ENCODE measurements around the gene ANP32D. TPM values are rescaled to one million over a fixed set of nuclear protein-coding genes. Genes with fewer than 3 reads are reported as not detected.
"Not testable (repeated sequence)": the region's sequence is repeated elsewhere in the genome, so short reads cannot be mapped to it uniquely, and the experiment has no call there.

ANP32D gene
- total RNA-seq (not detected), total RNA-seq (0 reads per million in 2 donors)

DNA sequence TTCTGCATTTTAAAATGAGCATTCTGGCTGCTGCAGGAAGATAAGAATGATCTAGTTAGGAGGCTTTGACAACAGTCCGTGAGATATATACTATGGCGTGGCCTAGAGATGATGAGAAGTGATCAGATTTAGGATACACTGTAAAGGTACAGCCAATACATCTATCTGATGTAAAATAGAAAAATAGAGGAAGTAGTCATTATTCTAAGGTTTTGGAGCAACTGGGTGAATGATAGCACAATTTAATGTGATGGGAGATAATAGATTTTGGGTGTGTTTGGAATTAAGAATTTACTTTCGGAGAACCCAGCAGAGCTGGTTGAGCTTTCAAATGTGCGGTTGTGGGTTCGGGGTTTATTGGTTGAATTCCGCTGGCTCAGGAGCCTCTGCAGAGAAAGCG is at the start of gene ANP32D:
ANP32D (plus strand) TSS at position 301 of the 400 bp plus-strand sequence. CDS start 106 bp downstream, outside the sequence.
- peaks cover 4% of the 10 kb centered on the region for H3K36me3 Mint-ChIP-seq (ENCODE audit: low read depth)

DNA sequence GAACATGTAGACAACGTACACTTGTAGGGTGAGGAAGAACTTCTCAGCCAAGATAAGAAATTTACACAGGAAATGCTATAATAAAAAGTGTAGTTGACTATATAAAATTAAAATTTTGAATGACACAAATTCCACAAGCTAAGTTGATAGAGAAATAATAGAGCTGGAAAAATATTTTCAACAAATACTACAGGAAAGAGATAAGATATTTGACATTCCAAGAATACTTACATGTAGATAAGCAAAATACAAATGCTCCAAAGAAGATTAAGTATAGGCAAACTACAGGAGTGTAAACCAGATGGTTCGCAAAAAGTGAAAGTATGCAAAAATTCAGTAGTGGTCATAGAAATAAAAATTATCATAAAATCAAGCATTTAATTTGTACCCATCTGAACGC is 49.2 kb upstream of the ANP32D start:
- H3K36me3 Mint-ChIP-seq (ENCODE audit: low read depth), result peaks cover 3% of the 10 kb centered on the region
- H3K4me3 Mint-ChIP-seq, result no peak overlapping the region
- peaks cover 15% of the 10 kb centered on the region for H3K27me3 Mint-ChIP-seq
- DNase-seq (no peak), ATAC-seq (no peak)
- no peak overlapping the region for H3K27ac Mint-ChIP-seq
- no peaks in the 10 kb centered on the region for H3K9me3 ChIP-seq (ENCODE audit: control insufficient read depth, low read length, poor library complexity, severe bottlenecking)
- H3K4me1 Mint-ChIP-seq, result no peaks in the 10 kb centered on the region

More for the DNA sequence above, at the start of gene ANP32D:
- DNase-seq (no peak), ATAC-seq (no peak)
- no peak within 1 kb of the TSS for H3K4me3 Mint-ChIP-seq
- H3K4me1 Mint-ChIP-seq, result no peaks in the 10 kb centered on the region
- peaks cover 3% of the 10 kb centered on the region for H3K9me3 ChIP-seq (ENCODE audit: control insufficient read depth, low read length, poor library complexity, severe bottlenecking)
- peaks cover 6% of the 10 kb centered on the region for H3K27me3 Mint-ChIP-seq
- no peak within 1 kb of the TSS for H3K27ac Mint-ChIP-seq

DNA sequence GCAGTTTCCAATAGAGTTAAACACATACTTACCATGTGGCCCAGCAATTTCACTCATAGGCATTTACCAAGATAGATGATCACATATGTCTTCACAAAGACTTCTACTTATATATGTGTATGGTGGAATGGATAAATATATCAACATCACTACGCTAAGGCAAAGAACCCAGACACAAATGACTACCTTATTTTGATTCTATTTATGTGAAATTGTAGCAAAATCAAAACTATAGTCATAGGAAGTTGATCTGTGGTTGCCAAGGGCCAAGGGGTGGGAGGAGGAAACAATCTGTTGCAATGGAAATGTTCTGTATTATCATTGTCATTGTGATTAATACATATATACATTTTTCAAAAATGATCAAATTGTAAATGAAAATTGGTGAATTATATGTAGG is 47.7 kb upstream of the ANP32D start:
- Mint-ChIP-seq H3K27me3 (peaks cover 25% of the 10 kb centered on the region), H3K36me3 (ENCODE audit: low read depth) (peaks cover 3% of the 10 kb centered on the region), H3K4me1 (no peaks in the 10 kb centered on the region), H3K27ac (no peak overlapping the region), H3K4me3 (no peak overlapping the region)
- ATAC-seq (no peak), DNase-seq (no peak)
- H3K9me3 ChIP-seq (ENCODE audit: control insufficient read depth, low read length, poor library complexity, severe bottlenecking), result no peaks in the 10 kb centered on the region

DNA sequence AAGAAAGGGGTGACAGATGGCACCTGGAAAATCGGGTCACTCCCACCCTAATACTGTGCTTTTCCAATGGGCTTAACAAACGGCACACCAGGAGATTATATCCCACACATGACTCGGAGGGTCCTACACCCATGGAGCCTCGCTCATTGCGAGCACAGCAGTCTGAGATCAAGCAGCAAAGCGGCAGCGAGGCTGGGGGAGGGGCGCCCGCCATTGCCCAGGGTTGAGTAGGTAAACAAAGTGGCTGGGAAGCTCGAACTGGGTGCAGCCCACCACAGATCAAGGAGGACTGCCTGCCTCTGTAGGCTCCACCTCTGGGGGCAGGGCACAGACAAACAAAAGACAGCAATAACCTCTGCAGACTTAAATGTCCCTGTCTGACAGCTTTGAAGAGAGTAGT is 38.3 kb upstream of the ANP32D start:
- not testable (repeated sequence) for H3K36me3 Mint-ChIP-seq (ENCODE audit: low read depth); DNase-seq; ATAC-seq; H3K27ac Mint-ChIP-seq; H3K4me1 Mint-ChIP-seq; H3K9me3 ChIP-seq (ENCODE audit: control insufficient read depth, low read length, poor library complexity, severe bottlenecking); H3K4me3 Mint-ChIP-seq
- H3K27me3 Mint-ChIP-seq, result peaks cover 11% of the 10 kb centered on the region

DNA sequence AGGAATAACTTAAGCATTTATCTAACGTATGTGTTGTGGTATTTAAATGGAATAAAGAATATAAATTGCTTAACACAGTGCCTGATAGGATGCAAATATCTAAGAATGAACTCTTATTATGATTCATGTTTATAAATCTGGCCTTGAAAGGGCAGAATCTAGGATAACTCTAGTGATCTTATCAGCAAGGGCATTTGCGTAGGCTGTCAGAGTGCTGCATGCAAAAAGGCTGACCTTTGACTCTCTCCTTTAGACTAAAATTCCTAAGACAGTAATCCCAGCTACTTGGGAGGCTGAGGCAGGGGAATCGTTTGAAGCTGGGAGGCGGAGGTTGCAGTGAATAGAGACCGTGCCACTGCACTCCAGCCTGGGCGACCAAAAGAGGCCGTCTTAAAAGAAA is 31.3 kb upstream of the ANP32D start:
- DNase-seq (no peak), ATAC-seq (no peak)
- Mint-ChIP-seq H3K4me3 (no peak overlapping the region), H3K27ac (no peak overlapping the region), H3K4me1 (peaks cover 4% of the 10 kb centered on the region), H3K36me3 (ENCODE audit: low read depth) (peaks cover 4% of the 10 kb centered on the region), H3K27me3 (peaks cover 41% of the 10 kb centered on the region)
- H3K9me3 ChIP-seq (ENCODE audit: control insufficient read depth, low read length, poor library complexity, severe bottlenecking), result no peaks in the 10 kb centered on the region

DNA sequence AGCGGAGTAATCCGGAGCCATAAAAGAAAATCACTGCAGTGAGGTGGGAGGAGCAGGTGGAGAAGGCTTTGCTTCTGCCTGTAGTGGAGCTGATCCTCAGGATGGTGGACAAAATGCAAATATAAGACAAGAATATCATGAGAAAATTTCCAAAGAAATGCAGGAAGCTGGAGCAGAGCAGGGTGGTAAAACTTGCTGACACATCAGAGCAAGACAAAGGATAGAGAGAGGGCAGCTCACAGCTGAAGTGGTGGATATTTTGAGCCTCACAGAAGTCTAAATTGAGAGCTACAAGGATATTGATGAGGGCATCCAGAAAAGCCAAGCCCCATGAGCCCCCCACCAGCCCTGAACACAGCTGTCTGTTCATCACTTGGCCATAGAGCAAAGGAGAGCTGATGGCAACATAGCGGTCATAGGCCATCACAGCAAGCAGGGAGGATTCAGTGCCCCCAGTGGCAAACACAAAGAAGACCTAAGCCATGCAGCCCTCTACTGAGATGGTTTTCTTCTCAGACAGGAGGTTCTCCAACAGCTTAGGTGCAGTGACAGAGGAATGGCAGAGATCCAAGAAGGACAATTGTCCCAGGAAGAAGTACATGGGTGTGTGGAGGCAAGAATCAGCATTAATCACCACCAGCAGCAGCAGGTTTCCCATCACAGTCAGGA is 30.0 kb upstream of the ANP32D start:
- Mint-ChIP-seq H3K36me3 (ENCODE audit: low read depth) (peaks cover 4% of the 10 kb centered on the region), H3K4me3 (no peak overlapping the region), H3K27me3 (peaks cover 41% of the 10 kb centered on the region), H3K27ac (no peak overlapping the region), H3K4me1 (peaks cover 4% of the 10 kb centered on the region)
- H3K9me3 ChIP-seq (ENCODE audit: control insufficient read depth, low read length, poor library complexity, severe bottlenecking), result no peaks in the 10 kb centered on the region
- ATAC-seq (no peak), DNase-seq (no peak)

DNA sequence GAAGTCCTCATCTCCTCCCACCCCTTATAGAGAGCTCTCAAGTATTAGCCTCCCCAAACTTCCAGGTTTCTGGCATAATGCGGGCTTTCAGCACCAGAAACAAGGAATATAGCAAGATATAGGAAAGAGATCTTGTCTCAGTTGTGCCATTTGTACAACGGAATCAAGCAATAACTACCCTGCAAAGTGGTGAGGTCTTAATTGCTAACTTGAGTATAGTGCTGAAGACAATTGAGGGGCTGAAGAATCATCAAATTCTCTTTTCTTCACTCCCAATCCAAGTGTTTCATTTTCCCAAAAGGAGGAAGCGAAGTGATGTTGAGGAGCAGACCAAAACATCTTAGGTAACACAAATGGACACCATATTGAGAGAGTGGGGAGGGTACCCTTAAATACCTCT is 26.8 kb upstream of the ANP32D start:
- no peak overlapping the region for H3K4me3 Mint-ChIP-seq
- peaks cover 7% of the 10 kb centered on the region for H3K9me3 ChIP-seq (ENCODE audit: control insufficient read depth, low read length, poor library complexity, severe bottlenecking)
- peaks cover 4% of the 10 kb centered on the region for H3K4me1 Mint-ChIP-seq
- peaks cover 4% of the 10 kb centered on the region for H3K36me3 Mint-ChIP-seq (ENCODE audit: low read depth)
- peaks cover 45% of the 10 kb centered on the region for H3K27me3 Mint-ChIP-seq
- no peak overlapping the region for H3K27ac Mint-ChIP-seq
- DNase-seq (no peak), ATAC-seq (no peak)

DNA sequence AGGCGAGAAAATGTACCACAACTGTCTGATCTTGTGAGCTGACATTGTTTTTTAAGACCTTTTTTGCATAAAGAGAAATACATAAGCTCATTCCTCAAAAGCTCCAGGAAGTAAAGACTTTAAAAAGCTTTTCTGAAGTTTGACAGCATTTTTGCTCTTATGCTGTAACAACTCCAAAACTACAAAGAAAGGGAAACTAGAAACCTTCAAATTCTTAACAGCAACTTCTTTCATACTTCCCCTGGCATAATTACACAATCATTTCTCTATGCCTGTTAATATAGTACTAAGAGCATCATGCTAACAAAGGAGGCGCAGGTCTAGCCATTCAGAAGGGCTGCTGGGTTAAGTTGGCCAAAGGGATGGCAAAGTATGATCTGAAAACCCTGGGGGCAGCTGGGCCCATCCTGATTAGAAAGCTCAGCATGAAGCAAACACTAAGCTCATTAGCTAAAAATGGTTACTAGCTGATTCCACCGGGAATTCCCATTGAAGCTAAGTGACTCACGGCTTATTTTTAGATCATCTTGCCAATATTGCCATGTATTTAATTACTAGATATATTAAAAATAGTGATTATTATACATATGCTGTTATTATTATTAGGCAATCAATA is 26.1 kb upstream of the ANP32D start:
- H3K4me3 Mint-ChIP-seq, result no peak overlapping the region
- peaks cover 41% of the 10 kb centered on the region for H3K27me3 Mint-ChIP-seq
- DNase-seq, result no peak
- peaks cover 4% of the 10 kb centered on the region for H3K36me3 Mint-ChIP-seq (ENCODE audit: low read depth)
- H3K27ac Mint-ChIP-seq, result no peak overlapping the region
- H3K9me3 ChIP-seq (ENCODE audit: control insufficient read depth, low read length, poor library complexity, severe bottlenecking), result peaks cover 7% of the 10 kb centered on the region
- H3K4me1 Mint-ChIP-seq, result peaks cover 4% of the 10 kb centered on the region
- no peak for ATAC-seq

DNA sequence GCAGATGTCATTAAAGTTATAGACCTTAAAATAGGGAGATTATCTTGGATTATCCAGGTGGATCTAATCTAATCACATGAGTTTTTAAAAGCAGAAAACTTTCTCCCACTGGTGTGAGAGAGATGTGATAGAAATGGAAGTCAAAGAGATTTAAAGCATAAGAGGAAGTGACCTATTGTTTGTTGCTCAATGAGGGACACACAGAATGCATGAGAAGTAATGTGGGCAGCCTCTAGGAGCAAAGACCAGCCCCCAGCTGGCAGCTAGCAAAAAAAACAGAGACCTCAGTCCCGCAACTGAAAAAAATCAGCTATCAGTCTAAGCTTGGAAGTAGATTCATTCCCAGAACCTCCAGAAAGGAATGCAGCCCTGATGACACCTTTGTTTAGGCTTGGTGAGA is 24.6 kb upstream of the ANP32D start:
- ATAC-seq (no peak), DNase-seq (no peak)
- H3K27ac Mint-ChIP-seq, result no peak overlapping the region
- H3K9me3 ChIP-seq (ENCODE audit: control insufficient read depth, low read length, poor library complexity, severe bottlenecking), result peaks cover 7% of the 10 kb centered on the region
- peaks cover 30% of the 10 kb centered on the region for H3K27me3 Mint-ChIP-seq
- H3K4me3 Mint-ChIP-seq, result no peak overlapping the region
- H3K4me1 Mint-ChIP-seq, result peaks cover 4% of the 10 kb centered on the region
- H3K36me3 Mint-ChIP-seq (ENCODE audit: low read depth), result peaks cover 4% of the 10 kb centered on the region

DNA sequence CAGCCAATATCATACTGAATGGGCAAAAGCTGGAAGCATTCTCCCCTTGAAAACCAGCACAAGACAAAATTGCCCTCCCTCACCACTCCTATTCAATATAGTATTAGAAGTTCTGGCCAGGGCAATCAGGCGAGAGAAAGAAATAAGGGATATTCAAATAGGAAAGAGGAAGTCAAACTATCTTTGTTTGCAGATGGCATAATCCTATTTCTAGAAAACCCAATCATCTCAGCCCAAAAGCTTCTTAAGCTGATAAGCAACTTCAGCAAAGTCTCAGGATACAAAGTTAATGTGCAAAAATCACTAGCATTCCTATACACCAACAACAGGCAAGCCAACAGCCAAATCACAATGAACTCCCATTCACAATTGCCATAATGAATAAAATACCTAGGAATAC is 21.0 kb upstream of the ANP32D start:
- H3K9me3 ChIP-seq (ENCODE audit: control insufficient read depth, low read length, poor library complexity, severe bottlenecking), result peaks cover 7% of the 10 kb centered on the region
- Mint-ChIP-seq H3K36me3 (ENCODE audit: low read depth) (no peaks in the 10 kb centered on the region), H3K4me1 (no peaks in the 10 kb centered on the region), H3K27me3 (peaks cover 10% of the 10 kb centered on the region), H3K4me3 (no peak overlapping the region), H3K27ac (no peak overlapping the region)
- ATAC-seq, result no peak
- no peak for DNase-seq

DNA sequence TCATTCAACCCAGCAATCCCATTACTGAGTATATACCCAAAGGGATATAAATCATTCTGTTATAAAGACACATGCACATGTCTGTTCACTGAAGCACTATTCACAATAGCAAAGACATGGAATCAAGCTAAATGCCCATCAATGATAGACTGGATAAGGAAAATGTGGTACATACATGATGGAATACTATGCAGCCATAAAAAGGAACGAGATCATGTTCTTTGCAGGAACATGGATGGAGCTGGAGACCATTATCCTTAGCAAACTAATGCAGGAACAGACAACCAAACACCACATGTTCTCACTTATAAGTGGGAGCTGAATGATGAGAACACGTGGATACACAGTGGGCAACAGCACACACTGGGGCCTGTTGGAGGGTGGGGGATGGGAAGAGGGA is 19.4 kb upstream of the ANP32D start:
- H3K27ac Mint-ChIP-seq, ATAC-seq: not testable (repeated sequence)
- peaks cover 12% of the 10 kb centered on the region for H3K27me3 Mint-ChIP-seq

DNA sequence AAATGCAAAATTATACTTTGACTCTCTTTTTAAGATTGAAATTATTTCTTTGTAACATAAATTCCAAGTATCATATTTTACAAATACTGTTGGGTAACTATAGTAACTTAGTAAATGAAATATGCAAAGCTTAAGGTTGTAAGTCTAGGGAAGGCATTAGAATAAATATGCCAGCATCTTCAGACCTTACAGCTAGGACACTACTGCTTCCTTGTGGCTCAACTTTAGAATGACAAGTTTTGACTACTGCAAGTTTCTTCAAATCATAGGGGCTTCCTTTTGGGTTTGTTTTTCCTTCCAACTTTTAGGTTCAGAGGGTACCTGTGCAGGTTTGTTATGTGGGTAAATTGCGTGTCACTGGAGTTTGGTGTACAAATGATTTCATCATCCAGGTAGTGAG is 17.7 kb upstream of the ANP32D start:
- Mint-ChIP-seq H3K4me1 (no peaks in the 10 kb centered on the region), H3K27me3 (peaks cover 28% of the 10 kb centered on the region), H3K4me3 (no peak overlapping the region), H3K27ac (no peak overlapping the region), H3K36me3 (ENCODE audit: low read depth) (no peaks in the 10 kb centered on the region)
- ATAC-seq (peak; percentile 61), DNase-seq (no peak)
- H3K9me3 ChIP-seq (ENCODE audit: control insufficient read depth, low read length, poor library complexity, severe bottlenecking), result peaks cover 7% of the 10 kb centered on the region

More for the DNA sequence above, 19.4 kb upstream of the ANP32D start:
- DNase-seq; H3K4me3 Mint-ChIP-seq; H3K9me3 ChIP-seq (ENCODE audit: control insufficient read depth, low read length, poor library complexity, severe bottlenecking); H3K36me3 Mint-ChIP-seq (ENCODE audit: low read depth); H3K4me1 Mint-ChIP-seq: not testable (repeated sequence)

DNA sequence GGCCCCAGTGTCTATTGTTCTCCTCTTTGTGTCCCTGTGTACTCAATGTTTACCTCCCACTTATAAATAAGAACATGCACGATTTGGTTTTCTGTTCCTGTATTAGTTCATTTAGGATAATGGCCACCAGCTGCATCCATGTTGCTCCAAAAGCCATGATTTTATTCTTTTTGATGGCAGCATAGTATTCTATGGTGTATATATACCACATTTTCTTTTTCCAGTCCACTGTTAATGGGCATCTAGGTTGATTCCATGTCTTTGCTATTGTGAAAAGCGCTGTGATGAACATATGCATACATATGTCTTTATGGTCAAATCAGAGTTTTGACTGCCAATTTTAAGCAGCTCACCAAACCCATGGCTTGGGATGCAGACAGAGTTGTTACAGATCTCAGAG is 17.2 kb upstream of the ANP32D start:
- Mint-ChIP-seq H3K27me3 (peaks cover 33% of the 10 kb centered on the region), H3K36me3 (ENCODE audit: low read depth) (no peaks in the 10 kb centered on the region), H3K4me1 (no peaks in the 10 kb centered on the region), H3K27ac (no peak overlapping the region), H3K4me3 (no peak overlapping the region)
- ATAC-seq (no peak), DNase-seq (no peak)
- H3K9me3 ChIP-seq (ENCODE audit: control insufficient read depth, low read length, poor library complexity, severe bottlenecking), result peaks cover 4% of the 10 kb centered on the region

DNA sequence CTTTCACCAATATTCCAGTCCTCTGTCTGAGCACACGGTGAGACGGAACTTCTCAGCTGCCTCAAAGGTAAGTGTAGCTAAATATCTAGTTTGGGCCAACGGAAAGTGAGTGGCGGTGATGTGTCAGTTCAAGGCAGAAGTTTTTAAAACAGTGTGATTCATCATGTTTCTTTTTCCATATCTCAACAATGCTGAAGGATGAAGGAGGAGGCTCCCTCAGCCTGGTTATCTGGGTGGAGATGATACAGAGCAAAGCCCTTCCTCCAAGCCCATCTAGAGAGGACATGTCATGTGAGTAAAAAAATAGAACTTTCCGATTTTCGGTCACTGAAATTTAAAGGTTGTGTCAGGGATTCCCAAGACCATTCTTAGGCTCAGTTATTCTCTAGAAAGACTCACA is 13.1 kb upstream of the ANP32D start:
- H3K27ac Mint-ChIP-seq, result no peak overlapping the region
- H3K4me1 Mint-ChIP-seq, result no peaks in the 10 kb centered on the region
- no peaks in the 10 kb centered on the region for H3K9me3 ChIP-seq (ENCODE audit: control insufficient read depth, low read length, poor library complexity, severe bottlenecking)
- H3K4me3 Mint-ChIP-seq, result no peak overlapping the region
- H3K27me3 Mint-ChIP-seq, result peaks cover 49% of the 10 kb centered on the region
- no peak for ATAC-seq
- peaks cover 2% of the 10 kb centered on the region for H3K36me3 Mint-ChIP-seq (ENCODE audit: low read depth)
- DNase-seq, result no peak

Measured in T-helper 17 cell (primary cell).